Spleen (tissue), 11 donors: ENCODE results near the gene SDK1. TPM values are rescaled to one million over a fixed set of nuclear protein-coding genes. Genes with fewer than 3 reads are reported as not detected.

Experiments
- DNase-seq: peaks from one replicate; pipeline ENCODE4 v3.0.0-alpha.2; 2020
- H3K27ac ChIP-seq, 8 donors: fragments of 200-600 bp; sonication (generic) in 7 of 8; 1 replicate in 4 of 8; 2 replicates in 4 of 8; pipeline versions ENCODE4 v1.5.0 to v1.8.0; 2016 to 2021; ENCODE audit warnings: inconsistent platforms in 4 of 8, mild to moderate bottlenecking in 4 of 8, moderate library complexity in 1 of 8
- H3K27me3 ChIP-seq, 7 donors: fragments of 200-600 bp; sonication (generic) in 6 of 7; replicated peaks in 1 of 7; 1 replicate in 4 of 7; 2 replicates in 3 of 7; pipeline versions ENCODE4 v1.5.0 to v1.8.0; 2016 to 2021; ENCODE audit warnings: inconsistent platforms in 3 of 7, mild to moderate bottlenecking in 1 of 7
- H3K36me3 ChIP-seq, 6 donors: fragments of 200-600 bp; sonication (generic) in 5 of 6; 1 replicate in 4 of 6; 2 replicates in 2 of 6; pipeline versions ENCODE4 v1.5.0 to v1.8.0; 2016 to 2021; ENCODE audit warnings: inconsistent platforms in 2 of 6
- H3K4me1 ChIP-seq, 6 donors: fragments of 200-600 bp; sonication (generic) in 5 of 6; 1 replicate in 3 of 6; 2 replicates in 3 of 6; pipeline versions ENCODE4 v1.5.0 to v1.8.0; 2016 to 2021; ENCODE audit warnings: inconsistent platforms in 3 of 6
- H3K4me3 ChIP-seq, 8 donors: fragments of 200-600 bp; sonication (generic) in 7 of 8; 1 replicate in 4 of 8; 2 replicates in 4 of 8; pipeline versions ENCODE4 v1.5.0 to v1.8.0; 2016 to 2021; ENCODE audit warnings: inconsistent platforms in 4 of 8, mild to moderate bottlenecking in 4 of 8, moderate library complexity in 2 of 8
- H3K9me3 ChIP-seq, 8 donors: fragments of 200-600 bp; sonication (generic) in 7 of 8; 1 replicate in 4 of 8; 2 replicates in 4 of 8; pipeline versions ENCODE4 v1.5.0 to v1.8.0; 2016 to 2021; ENCODE audit warnings: inconsistent platforms in 4 of 8
- POLR2A ChIP-seq, 3 donors: fragments of 450-650 bp; IDR thresholded peaks; one replicate each; pipeline ENCODE4 v1.5.1; 2017; ENCODE audit warnings: antibody characterized with exemption in 3 of 3, mild to moderate bottlenecking in 1 of 3
- POLR2AphosphoS5 ChIP-seq, 3 donors: sonication (generic); formaldehyde crosslinking; IDR thresholded peaks; one replicate each; pipeline ENCODE4 v1.5.1; 2017; ENCODE audit warnings: antibody characterized with exemption in 3 of 3
- WGBS, 5 donors: extraction: QIAGEN DNeasy Blood & Tissue Kit in 3 of 5; methylation state at CpG; one replicate each; pipeline versions ENCODE4 v1.1.5 to v1.1.7; 2013 to 2018; 5-methylcytosine and 5-hydroxymethylcytosine counted together
- intact Hi-C: fragments of 100-400 bp; cut with DNase I; formaldehyde crosslinking; loops from one replicate; pipeline ENCODE4 v1.15.0; 2023; ENCODE audit warnings: low total_unique reads
- polyA plus RNA-seq, 3 donors: library from polyadenylated mRNA; stranded (reverse); fragments of 200-250 nt; gene quantifications; one replicate each; pipeline ENCODE4 v1.2.1, GENCODE V29; 2013
- total RNA-seq, 7 donors: library from RNA; depleted of rRNA in 3 of 7; stranded (reverse); fragments of >200 nt in 3 of 7; fragmentation: NEBNext Ultra II Directional in 4 of 7; extraction: Animal tissue kit (Norgen Biotek cat#: 25700) in 4 of 7; gene quantifications; one replicate each; pipeline versions ENCODE4 v1.1.0 to v1.2.1, GENCODE V29; 2016 to 2021
- TF ChIP-seq, protein P1 (sequence below), 11 experiments: fragments of 200-600 bp in 7 of 11; fragments of 450-650 bp in 4 of 11; sonication (generic) in 4 of 11; IDR thresholded peaks in 8 of 11; conservative IDR thresholded peaks in 3 of 11; 1 replicate in 7 of 11; 2 replicates in 4 of 11; pipeline versions ENCODE4 v1.4.0 to v1.8.0; 2016 to 2021; ENCODE audit warnings: antibody characterized with exemption in 11 of 11, inconsistent platforms in 4 of 11, mild to moderate bottlenecking in 1 of 11
- donor health status: healthy with polysubstance abuse.
- donor health status: DM: no; HTN: no; CAD: no; lungs with moderate emphysema.
- donor health status: DM: no; HTN: no; CAD: no.
- donor health status: Bipolar disorder and iron deficiency.
- donor health status: healthy.
- donor health status: DM: no; HTN: no; CAD: no.
- donor health status: DM: yes; HTN: yes; CAD: no.

Gene SDK1
- total and polyA plus RNA-seq, 10 donors = 3.2 to 54.1 (median 35.1) TPM

DNA sequence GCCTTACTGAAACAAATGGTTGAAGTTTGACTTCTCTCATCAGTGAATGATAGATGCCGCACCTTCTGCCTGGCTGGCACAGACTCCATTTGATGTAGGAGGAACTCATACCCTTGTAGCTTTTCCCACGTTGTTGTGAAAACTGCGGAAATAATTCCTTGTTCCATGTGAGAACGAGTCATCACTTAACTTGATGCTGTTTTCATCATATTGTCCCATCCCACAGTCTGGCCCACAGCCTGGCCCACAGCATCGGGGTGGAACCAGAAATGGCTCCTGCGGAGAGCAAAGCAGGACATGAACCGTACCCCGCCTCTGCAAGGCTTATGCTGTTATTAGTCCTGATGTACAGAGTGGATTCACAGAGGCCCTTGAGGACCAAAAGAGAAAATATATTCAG lies 587.0 kb downstream of the SDK1 start:
- intact Hi-C loops = no loop called here
- no peak for DNase-seq
- Histone ChIP-seq H3K27me3 (peaks cover 0 to under 1% (median 0%) of the 10 kb centered on the region in 7 donors), H3K4me3 (no peak overlapping the region), H3K9me3 (no peaks in the 10 kb centered on the region), H3K27ac (no peak overlapping the region), H3K4me1 (no peaks in the 10 kb centered on the region), H3K36me3 (no peaks in the 10 kb centered on the region)
- no peak for TF ChIP-seq POLR2A (IDR thresholded peaks at IDR 0.05)
- TF ChIP-seq POLR2AphosphoS5 (IDR thresholded peaks at IDR 0.05) = no peak
- TF ChIP-seq, protein P1, sequence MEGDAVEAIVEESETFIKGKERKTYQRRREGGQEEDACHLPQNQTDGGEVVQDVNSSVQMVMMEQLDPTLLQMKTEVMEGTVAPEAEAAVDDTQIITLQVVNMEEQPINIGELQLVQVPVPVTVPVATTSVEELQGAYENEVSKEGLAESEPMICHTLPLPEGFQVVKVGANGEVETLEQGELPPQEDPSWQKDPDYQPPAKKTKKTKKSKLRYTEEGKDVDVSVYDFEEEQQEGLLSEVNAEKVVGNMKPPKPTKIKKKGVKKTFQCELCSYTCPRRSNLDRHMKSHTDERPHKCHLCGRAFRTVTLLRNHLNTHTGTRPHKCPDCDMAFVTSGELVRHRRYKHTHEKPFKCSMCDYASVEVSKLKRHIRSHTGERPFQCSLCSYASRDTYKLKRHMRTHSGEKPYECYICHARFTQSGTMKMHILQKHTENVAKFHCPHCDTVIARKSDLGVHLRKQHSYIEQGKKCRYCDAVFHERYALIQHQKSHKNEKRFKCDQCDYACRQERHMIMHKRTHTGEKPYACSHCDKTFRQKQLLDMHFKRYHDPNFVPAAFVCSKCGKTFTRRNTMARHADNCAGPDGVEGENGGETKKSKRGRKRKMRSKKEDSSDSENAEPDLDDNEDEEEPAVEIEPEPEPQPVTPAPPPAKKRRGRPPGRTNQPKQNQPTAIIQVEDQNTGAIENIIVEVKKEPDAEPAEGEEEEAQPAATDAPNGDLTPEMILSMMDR (IDR thresholded peaks at IDR 0.05 in 8 of 11, conservative IDR thresholded peaks at IDR 0.05 in 3 of 11) = no peak
- 82 to 92% (median 84%) methylated on average over 8 of the region's 8 CpGs for WGBS, 5 donors

DNA sequence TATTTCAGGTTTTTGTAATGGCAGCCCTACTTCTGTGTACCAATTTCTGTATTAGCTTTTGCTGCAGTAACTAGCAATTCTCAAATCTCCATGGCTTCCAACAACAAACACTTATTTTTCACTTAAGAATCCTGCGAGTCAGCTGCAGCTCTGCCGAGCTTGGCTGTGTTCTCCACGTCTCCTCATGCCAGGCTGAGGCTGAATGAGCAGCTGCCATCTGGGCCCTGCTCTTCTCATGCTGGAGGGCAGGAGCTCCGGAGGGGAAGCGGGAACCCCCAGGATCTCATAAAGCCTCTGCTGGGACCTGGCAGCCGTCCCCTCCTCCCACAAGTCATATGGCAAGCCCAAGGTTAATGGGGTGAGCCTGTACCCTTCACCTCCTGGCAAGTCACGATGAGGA lies 591.1 kb downstream of the SDK1 start:
- no peak overlapping the region for H3K27ac ChIP-seq
- peaks cover 0 to 14% (median 5%) of the 10 kb centered on the region in 6 donors for H3K4me1 ChIP-seq
- peaks cover 0 to 6% (median 0%) of the 10 kb centered on the region in 7 donors for H3K27me3 ChIP-seq
- no peaks in the 10 kb centered on the region for H3K36me3 ChIP-seq
- no peak for DNase-seq
- TF ChIP-seq, protein P1 (IDR thresholded peaks at IDR 0.05 in 8 of 11, conservative IDR thresholded peaks at IDR 0.05 in 3 of 11) = no peak
- H3K4me3 ChIP-seq = no peak overlapping the region
- H3K9me3 ChIP-seq = no peaks in the 10 kb centered on the region
- intact Hi-C loops = loop anchor here (10.0 kb wide), 2 partner anchors 587 to 1027 kb away; partner anchors contain the start of gene SDK1
- 76 to 87% (median 81%) methylated on average over 7 of the region's 7 CpGs for WGBS, 5 donors

DNA sequence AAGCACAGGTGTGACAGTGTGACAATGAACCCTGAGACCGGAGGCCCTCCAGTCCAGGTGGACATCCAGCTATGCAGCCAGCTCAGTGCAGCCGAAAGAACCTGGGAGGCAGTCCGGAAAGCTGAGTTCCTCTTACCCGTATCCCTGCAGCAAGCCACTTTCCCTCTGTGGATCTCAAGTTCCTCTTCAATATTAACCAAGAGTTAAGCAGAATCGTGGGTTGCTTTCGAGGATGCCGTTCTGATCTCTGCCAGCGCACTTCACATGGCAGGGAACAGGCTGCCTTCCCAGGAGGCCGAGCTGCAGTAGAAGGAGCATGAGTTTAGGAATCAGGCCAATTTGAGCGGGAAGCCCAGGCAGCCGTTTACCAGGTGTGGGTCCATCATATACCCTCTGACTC lies 591.6 kb downstream of the SDK1 start:
- WGBS, 5 donors = 58 to 76% (median 64%) methylated on average over 7 to 11 of the region's 11 CpGs
- intact Hi-C loops = loop anchor here (10.0 kb wide), 2 partner anchors 588 to 1028 kb away; partner anchors contain the start of gene SDK1
- no peak overlapping the region for H3K27ac ChIP-seq
- H3K27me3 ChIP-seq = peaks cover 0 to 6% (median 0%) of the 10 kb centered on the region in 7 donors
- no peak for TF ChIP-seq POLR2AphosphoS5 (IDR thresholded peaks at IDR 0.05)
- TF ChIP-seq POLR2A (IDR thresholded peaks at IDR 0.05) = no peak
- TF ChIP-seq, protein P1 (IDR thresholded peaks at IDR 0.05 in 8 of 11, conservative IDR thresholded peaks at IDR 0.05 in 3 of 11) = no peak
- no peaks in the 10 kb centered on the region for H3K36me3 ChIP-seq
- H3K4me1 ChIP-seq = peaks cover 0 to 16% (median 5%) of the 10 kb centered on the region in 6 donors
- no peaks in the 10 kb centered on the region for H3K9me3 ChIP-seq
- no peak overlapping the region for H3K4me3 ChIP-seq
- DNase-seq = no peak

DNA sequence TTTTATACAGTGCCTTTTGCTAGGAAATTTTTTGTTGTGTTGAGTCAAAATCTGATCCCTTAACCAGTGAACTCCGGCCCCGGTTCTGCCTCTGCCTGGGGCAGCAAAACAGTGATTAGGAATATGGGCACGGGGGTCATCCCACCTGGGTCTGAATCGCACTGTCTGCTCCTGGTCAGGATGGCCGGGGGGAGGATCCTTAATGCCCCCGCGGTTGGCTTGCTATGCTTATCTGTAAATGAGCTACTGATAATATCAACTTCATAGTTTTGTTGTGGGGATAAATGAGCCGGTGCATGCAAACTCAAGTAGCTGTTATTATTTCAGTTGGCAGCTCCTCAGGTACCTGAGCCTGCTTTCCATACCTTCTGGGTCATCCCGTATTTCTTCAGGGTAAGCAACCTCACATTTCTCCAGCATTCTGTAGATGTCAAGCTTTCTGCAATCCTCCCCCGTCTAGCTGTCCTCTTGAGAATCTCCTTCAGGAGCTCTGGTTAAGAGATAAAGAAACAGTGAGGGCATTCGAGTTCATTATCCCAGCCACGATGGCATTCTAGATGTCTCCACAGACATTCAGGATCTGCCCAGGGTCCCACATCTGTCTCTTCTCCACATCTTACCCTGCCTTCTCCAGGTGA lies 592.2 kb downstream of the SDK1 start:
- H3K4me1 ChIP-seq = peaks cover 0 to 16% (median 5%) of the 10 kb centered on the region in 6 donors
- DNase-seq = no peak
- H3K36me3 ChIP-seq = no peaks in the 10 kb centered on the region
- 86 to 96% (median 90%) methylated on average over 12 of the region's 12 CpGs for WGBS, 5 donors
- no peaks in the 10 kb centered on the region for H3K9me3 ChIP-seq
- TF ChIP-seq POLR2AphosphoS5 (IDR thresholded peaks at IDR 0.05) = no peak
- no peak for TF ChIP-seq POLR2A (IDR thresholded peaks at IDR 0.05)
- TF ChIP-seq, protein P1 (IDR thresholded peaks at IDR 0.05 in 8 of 11, conservative IDR thresholded peaks at IDR 0.05 in 3 of 11) = no peak
- H3K4me3 ChIP-seq = no peak overlapping the region
- no peak overlapping the region for H3K27ac ChIP-seq
- H3K27me3 ChIP-seq = peaks cover 0 to 6% (median 0%) of the 10 kb centered on the region in 7 donors
- intact Hi-C loops = loop anchor here (10.0 kb wide), 2 partner anchors 588 to 1028 kb away; partner anchors contain the start of gene SDK1
